Left forelimb (tissue), 1 donor: ENCODE measurements around the gene ATP1B2.
"Not testable (repeated sequence)": the region's sequence is repeated elsewhere in the genome, so short reads cannot be mapped to it uniquely, and the experiment has no call there.

Source experiments
- DNase-seq: peaks from one replicate; pipeline ENCODE4 v3.0.0-alpha.2; 2018; ENCODE audit warnings: low spot score

The ATP1B2 gene

GRCh38 chr17:7650509-7651096 is at the start of gene ATP1B2:
Gene ATP1B2, plus strand, starts transcription at chr17:7650926. Its CDS starts 593 bp downstream, at chr17:7651519.
- DNase-seq: peak; percentile 82

- no peak for DNase-seq
Measured at GRCh38 chr17:7606280-7606679, 44.4 kb upstream of the ATP1B2 start.

GRCh38 chr17:7610641-7611040 is 40.1 kb upstream of the ATP1B2 start:
- no peak for DNase-seq

- no peak for DNase-seq
Measured at GRCh38 chr17:7611635-7612293, 39.0 kb upstream of the ATP1B2 start.

GRCh38 chr17:7612294-7612640 is 38.5 kb upstream of the ATP1B2 start:
- DNase-seq: no peak

- DNase-seq: no peak
Measured at GRCh38 chr17:7613769-7614424, 36.8 kb upstream of the ATP1B2 start.

- DNase-seq: peak; percentile 99
Measured at GRCh38 chr17:7614425-7615264, 36.1 kb upstream of the ATP1B2 start, which contains the start of gene FXR2. Gene FXR2, minus strand, starts transcription at chr17:7614897. Its CDS starts 365 bp downstream, at chr17:7614532.

GRCh38 chr17:7615265-7615747 is 35.4 kb upstream of the ATP1B2 start:
- DNase-seq: no peak

GRCh38 chr17:7618608-7619007 is 32.1 kb upstream of the ATP1B2 start:
- no peak for DNase-seq

- DNase-seq: no peak
Measured at GRCh38 chr17:7620835-7621234, 29.9 kb upstream of the ATP1B2 start.

GRCh38 chr17:7623661-7624060 is 27.1 kb upstream of the ATP1B2 start:
- DNase-seq: no peak

GRCh38 chr17:7625749-7626148 is 25.0 kb upstream of the ATP1B2 start:
- not testable (repeated sequence) for DNase-seq

GRCh38 chr17:7626307-7626706 is 24.4 kb upstream of the ATP1B2 start:
- no peak for DNase-seq

GRCh38 chr17:7626956-7627249 is 23.8 kb upstream of the ATP1B2 start:
- no peak for DNase-seq

- peak; percentile 97 for DNase-seq
Measured at GRCh38 chr17:7627250-7628121, 23.2 kb upstream of the ATP1B2 start, which contains the start of gene SAT2. Gene SAT2, minus strand, starts transcription at chr17:7627821. Its CDS starts 186 bp downstream, at chr17:7627635.

GRCh38 chr17:7629939-7630571 is 20.7 kb upstream of the ATP1B2 start, which contains the start of gene SHBG:
Gene SHBG, plus strand, starts transcription at chr17:7630135. Its CDS starts 38 bp downstream, at chr17:7630173.
- DNase-seq: no peak

- DNase-seq: no peak
Measured at GRCh38 chr17:7631398-7632380, 19.0 kb upstream of the ATP1B2 start.

- no peak for DNase-seq
Measured at GRCh38 chr17:7632492-7632894, 18.2 kb upstream of the ATP1B2 start.

GRCh38 chr17:7633093-7633492 is 17.6 kb upstream of the ATP1B2 start:
- no peak for DNase-seq
